Measurements from ENCODE around the gene BMS1. TPM values are rescaled to one million over a fixed set of nuclear protein-coding genes. Genes with fewer than 3 reads are reported as not detected.

The BMS1 gene
- polyA plus RNA-seq, 1 of the 3 experiments (the other 2 are of a cell fraction), result 4.9 TPM

DNA sequence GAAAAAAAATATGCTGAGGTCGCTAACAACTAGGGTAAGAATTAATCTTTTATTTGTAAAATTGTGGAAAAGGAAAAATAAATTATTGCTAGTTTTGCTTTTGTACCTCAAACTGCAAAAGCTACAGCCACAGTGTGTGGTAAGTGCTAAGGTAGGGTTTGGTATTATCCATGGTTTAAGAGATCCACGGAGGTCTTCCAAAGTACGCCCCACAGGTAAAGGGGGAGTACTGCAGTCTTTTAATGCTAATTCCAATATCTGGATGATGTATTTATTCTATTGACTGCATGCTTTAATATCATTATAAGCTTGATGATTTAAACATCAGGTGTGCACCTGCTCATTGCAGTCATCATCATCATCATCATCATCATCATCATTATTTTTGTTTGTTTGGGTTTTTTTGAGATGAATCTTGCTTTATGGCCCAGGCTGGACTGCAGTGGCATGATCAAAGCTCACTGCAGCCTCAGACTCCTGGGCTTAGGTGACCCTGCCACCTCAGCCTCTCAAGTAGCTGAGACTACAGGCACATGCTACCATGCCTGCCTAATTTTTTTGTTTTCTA lies 38.4 kb upstream of the BMS1 start:
- Histone ChIP-seq H3K9me3 (no peaks in the 10 kb centered on the region), H3K4me2 (no peak overlapping the region), H3K9ac (no peak overlapping the region), H4K20me1 (ENCODE audit: insufficient read depth) (no peaks in the 10 kb centered on the region), H3K9me2 (no peaks in the 10 kb centered on the region), H3K36me3 (replicated peaks in 1 of 2; ENCODE audit: control insufficient read depth in 1 of 2, insufficient read depth in 2 of 2, low read length in 1 of 2) (no peaks in the 10 kb centered on the region), H3K27me3 (ENCODE audit: insufficient read depth) (peaks cover 4% of the 10 kb centered on the region; the same call in 1 of the 2 replicates), H3K4me3 (ENCODE audit: low read depth in 2 of 2, low read length in 1 of 2) (no peak overlapping the region), H3K27ac (ENCODE audit: low read depth in 2 of 2, low read length in 1 of 2) (no peak overlapping the region), H3K79me2 (ENCODE audit: insufficient read depth) (no peaks in the 10 kb centered on the region), H3F3A (replicated peaks; ENCODE audit: insufficient read depth) (peaks cover 3% of the 10 kb centered on the region), H2AFZ (ENCODE audit: low read depth) (no peak overlapping the region), H3K4me1 (ENCODE audit: control insufficient read depth in 1 of 2, insufficient read depth in 2 of 2, low read depth in 1 of 2, low read length in 1 of 2) (no peaks in the 10 kb centered on the region)
- CTCF ChIA-PET, result interaction anchor here (1.0 to 1.5 kb wide), 2 partner anchors 9 to 10 kb away, joined by 4 to 5 read pairs; no protein-coding TSS in a partner anchor
- POLR2A ChIA-PET, result no interaction called here
- WGBS (ENCODE audit: low lambda C conversion rate), result 0% methylated on average over 3 of the region's 3 CpGs
- no peak for DNase-seq
- TF ChIP-seq FOSL2 (IDR thresholded peaks at IDR 0.05; ENCODE audit: borderline replicate concordance, low read depth), result no peak
- TF ChIP-seq, protein P1, sequence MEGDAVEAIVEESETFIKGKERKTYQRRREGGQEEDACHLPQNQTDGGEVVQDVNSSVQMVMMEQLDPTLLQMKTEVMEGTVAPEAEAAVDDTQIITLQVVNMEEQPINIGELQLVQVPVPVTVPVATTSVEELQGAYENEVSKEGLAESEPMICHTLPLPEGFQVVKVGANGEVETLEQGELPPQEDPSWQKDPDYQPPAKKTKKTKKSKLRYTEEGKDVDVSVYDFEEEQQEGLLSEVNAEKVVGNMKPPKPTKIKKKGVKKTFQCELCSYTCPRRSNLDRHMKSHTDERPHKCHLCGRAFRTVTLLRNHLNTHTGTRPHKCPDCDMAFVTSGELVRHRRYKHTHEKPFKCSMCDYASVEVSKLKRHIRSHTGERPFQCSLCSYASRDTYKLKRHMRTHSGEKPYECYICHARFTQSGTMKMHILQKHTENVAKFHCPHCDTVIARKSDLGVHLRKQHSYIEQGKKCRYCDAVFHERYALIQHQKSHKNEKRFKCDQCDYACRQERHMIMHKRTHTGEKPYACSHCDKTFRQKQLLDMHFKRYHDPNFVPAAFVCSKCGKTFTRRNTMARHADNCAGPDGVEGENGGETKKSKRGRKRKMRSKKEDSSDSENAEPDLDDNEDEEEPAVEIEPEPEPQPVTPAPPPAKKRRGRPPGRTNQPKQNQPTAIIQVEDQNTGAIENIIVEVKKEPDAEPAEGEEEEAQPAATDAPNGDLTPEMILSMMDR (IDR thresholded peaks at IDR 0.05), result peak; percentile 33
- TF ChIP-seq JUND (IDR thresholded peaks at IDR 0.05), result no peak

DNA sequence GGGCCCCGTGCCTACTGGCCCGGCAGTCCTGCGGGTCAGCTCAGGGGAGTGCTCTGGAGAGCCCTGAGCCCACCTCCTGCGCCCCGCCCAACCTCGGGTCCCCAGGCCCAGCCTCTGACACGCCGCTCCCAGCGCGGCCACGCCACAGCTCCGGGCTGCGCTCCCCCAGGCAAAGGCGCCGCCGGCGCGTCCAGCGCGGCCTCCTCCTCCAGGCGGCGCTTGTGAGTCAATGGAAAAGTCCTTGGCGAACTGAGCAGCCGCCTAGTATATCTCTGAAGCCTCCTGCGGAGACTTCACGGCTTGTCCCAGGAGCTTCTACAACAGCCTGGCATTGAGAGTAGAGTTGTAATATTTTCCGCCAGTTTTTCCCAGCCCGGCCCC lies 29.5 kb upstream of the BMS1 start:
- H3F3A ChIP-seq (replicated peaks; ENCODE audit: insufficient read depth), result no peaks in the 10 kb centered on the region
- no peaks in the 10 kb centered on the region for H3K36me3 ChIP-seq (replicated peaks in 1 of 2; ENCODE audit: control insufficient read depth in 1 of 2, insufficient read depth in 2 of 2, low read length in 1 of 2)
- TF ChIP-seq NFIC (IDR thresholded peaks at IDR 0.05; ENCODE audit: borderline replicate concordance) (no peak), GABPA (IDR thresholded peaks at IDR 0.05; ENCODE audit: low read depth) (no peak), FOSL2 (IDR thresholded peaks at IDR 0.05; ENCODE audit: borderline replicate concordance, low read depth) (no peak), GATA2 (CRISPR knock-in tag; IDR thresholded peaks at IDR 0.05) (no peak), FOXM1 (IDR thresholded peaks at IDR 0.05; ENCODE audit: low read depth) (no peak), USF2 (IDR thresholded peaks at IDR 0.05; ENCODE audit: borderline replicate concordance, low read depth, low read length) (no peak), RAD21 (IDR thresholded peaks at IDR 0.05; ENCODE audit: low read length) (peak; percentile 54), SMC3 (IDR thresholded peaks at IDR 0.05; ENCODE audit: low read depth, low read length) (peak; percentile 58), TCF12 (IDR thresholded peaks at IDR 0.05) (no peak)
- TF ChIP-seq, protein P1 (IDR thresholded peaks at IDR 0.05), result peak; percentile 78
- TF ChIP-seq, protein P2, sequence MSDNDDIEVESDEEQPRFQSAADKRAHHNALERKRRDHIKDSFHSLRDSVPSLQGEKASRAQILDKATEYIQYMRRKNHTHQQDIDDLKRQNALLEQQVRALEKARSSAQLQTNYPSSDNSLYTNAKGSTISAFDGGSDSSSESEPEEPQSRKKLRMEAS (IDR thresholded peaks at IDR 0.05; ENCODE audit: low read depth), result peak; percentile 38; the same call in 1 of the 2 replicates
- no peaks in the 10 kb centered on the region for H3K9me3 ChIP-seq
- DNase-seq, result peak; percentile 80
- peak overlapping the region; percentile 43 to 61 for H3K4me3 ChIP-seq (ENCODE audit: low read depth in 2 of 2, low read length in 1 of 2)
- no peaks in the 10 kb centered on the region for H3K79me2 ChIP-seq (ENCODE audit: insufficient read depth)
- peak overlapping the region; percentile 92 for H3K4me2 ChIP-seq
- ChIA-PET POLR2A (interaction anchor here (1.1 kb wide), 1 partner anchor 61 kb away, joined by 4 read pairs; no protein-coding TSS in a partner anchor), CTCF (interaction anchor here (0.6 to 2.9 kb wide), 30 partner anchors 9 to 624 kb away, joined by 3 to 21 read pairs (median 4); partner anchors contain the start of gene BMS1)
- no peaks in the 10 kb centered on the region for H3K9me2 ChIP-seq
- no peaks in the 10 kb centered on the region for H4K20me1 ChIP-seq (ENCODE audit: insufficient read depth)
- peaks cover 0 to 13% of the 10 kb centered on the region in 2 experiments; a peak in 1 of 4 replicates for H3K4me1 ChIP-seq (ENCODE audit: control insufficient read depth in 1 of 2, insufficient read depth in 2 of 2, low read depth in 1 of 2, low read length in 1 of 2)
- 6% methylated on average over 13 of the region's 28 CpGs for WGBS (ENCODE audit: low lambda C conversion rate)
- peak overlapping the region; percentile 89 for H2AFZ ChIP-seq (ENCODE audit: low read depth)
- no peak overlapping the region for H3K27ac ChIP-seq (ENCODE audit: low read depth in 2 of 2, low read length in 1 of 2)
- H3K27me3 ChIP-seq (ENCODE audit: insufficient read depth), result peaks cover 49% of the 10 kb centered on the region
- H3K9ac ChIP-seq, result no peak overlapping the region
